ENCODE results near the gene FSTL3. TPM values are rescaled to one million over a fixed set of nuclear protein-coding genes. Genes with fewer than 3 reads are reported as not detected.
"Not testable (repeated sequence)": the region's sequence is repeated elsewhere in the genome, so short reads cannot be mapped to it uniquely, and the experiment has no call there.

FSTL3 gene
- polyA plus RNA-seq, 1 of the 3 experiments (the other 2 are of a cell fraction) = 64.4 TPM

DNA sequence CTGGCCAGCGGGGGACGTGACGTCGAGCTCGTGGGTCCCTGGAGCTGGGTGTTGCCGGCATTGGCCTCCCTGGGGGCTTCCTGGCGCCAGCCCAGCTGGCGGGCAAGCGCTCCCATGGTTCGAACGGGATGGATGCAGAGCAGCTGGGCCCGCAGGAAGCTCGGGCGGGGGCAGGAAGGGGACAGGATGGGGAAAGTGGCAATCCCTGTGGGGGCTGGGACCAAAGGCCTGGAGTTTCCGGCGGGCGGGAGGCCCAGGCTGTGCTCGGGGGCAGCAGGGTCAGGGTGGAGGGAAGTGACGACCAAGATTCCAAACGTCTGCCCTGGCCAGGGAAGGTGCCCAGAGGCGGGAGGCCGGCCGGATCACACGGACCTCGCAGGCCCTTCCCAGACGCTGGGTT is 51.8 kb downstream of the FSTL3 start:
- H3K9me3 ChIP-seq = no peaks in the 10 kb centered on the region
- TF ChIP-seq RXRA (IDR thresholded peaks at IDR 0.05; ENCODE audit: borderline replicate concordance, low read depth) (no peak), RAD21 (IDR thresholded peaks at IDR 0.05; ENCODE audit: low read length) (no peak), USF2 (IDR thresholded peaks at IDR 0.05; ENCODE audit: borderline replicate concordance, low read depth, low read length) (no peak), FOXM1 (IDR thresholded peaks at IDR 0.05; ENCODE audit: low read depth) (no peak), CHD2 (IDR thresholded peaks at IDR 0.05; ENCODE audit: low read length, partially characterized antibody) (no peak), MEF2A (IDR thresholded peaks at IDR 0.05; ENCODE audit: borderline replicate concordance, low read depth) (no peak), EP300 (IDR thresholded peaks at IDR 0.05; ENCODE audit: borderline replicate concordance in 1 of 2, low read depth in 1 of 2, low read length in 1 of 2) (no peak), ELF1 (IDR thresholded peaks at IDR 0.05) (no peak), JUND (IDR thresholded peaks at IDR 0.05) (no peak), SMC3 (IDR thresholded peaks at IDR 0.05; ENCODE audit: low read depth, low read length) (no peak), FOXJ3 (CRISPR knock-in tag; IDR thresholded peaks at IDR 0.05) (no peak)
- TF ChIP-seq, protein P1, sequence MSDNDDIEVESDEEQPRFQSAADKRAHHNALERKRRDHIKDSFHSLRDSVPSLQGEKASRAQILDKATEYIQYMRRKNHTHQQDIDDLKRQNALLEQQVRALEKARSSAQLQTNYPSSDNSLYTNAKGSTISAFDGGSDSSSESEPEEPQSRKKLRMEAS (IDR thresholded peaks at IDR 0.05; ENCODE audit: low read depth) = no peak
- TF ChIP-seq, protein P2, sequence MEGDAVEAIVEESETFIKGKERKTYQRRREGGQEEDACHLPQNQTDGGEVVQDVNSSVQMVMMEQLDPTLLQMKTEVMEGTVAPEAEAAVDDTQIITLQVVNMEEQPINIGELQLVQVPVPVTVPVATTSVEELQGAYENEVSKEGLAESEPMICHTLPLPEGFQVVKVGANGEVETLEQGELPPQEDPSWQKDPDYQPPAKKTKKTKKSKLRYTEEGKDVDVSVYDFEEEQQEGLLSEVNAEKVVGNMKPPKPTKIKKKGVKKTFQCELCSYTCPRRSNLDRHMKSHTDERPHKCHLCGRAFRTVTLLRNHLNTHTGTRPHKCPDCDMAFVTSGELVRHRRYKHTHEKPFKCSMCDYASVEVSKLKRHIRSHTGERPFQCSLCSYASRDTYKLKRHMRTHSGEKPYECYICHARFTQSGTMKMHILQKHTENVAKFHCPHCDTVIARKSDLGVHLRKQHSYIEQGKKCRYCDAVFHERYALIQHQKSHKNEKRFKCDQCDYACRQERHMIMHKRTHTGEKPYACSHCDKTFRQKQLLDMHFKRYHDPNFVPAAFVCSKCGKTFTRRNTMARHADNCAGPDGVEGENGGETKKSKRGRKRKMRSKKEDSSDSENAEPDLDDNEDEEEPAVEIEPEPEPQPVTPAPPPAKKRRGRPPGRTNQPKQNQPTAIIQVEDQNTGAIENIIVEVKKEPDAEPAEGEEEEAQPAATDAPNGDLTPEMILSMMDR (IDR thresholded peaks at IDR 0.05) = no peak
- TF ChIP-seq, protein P3, sequence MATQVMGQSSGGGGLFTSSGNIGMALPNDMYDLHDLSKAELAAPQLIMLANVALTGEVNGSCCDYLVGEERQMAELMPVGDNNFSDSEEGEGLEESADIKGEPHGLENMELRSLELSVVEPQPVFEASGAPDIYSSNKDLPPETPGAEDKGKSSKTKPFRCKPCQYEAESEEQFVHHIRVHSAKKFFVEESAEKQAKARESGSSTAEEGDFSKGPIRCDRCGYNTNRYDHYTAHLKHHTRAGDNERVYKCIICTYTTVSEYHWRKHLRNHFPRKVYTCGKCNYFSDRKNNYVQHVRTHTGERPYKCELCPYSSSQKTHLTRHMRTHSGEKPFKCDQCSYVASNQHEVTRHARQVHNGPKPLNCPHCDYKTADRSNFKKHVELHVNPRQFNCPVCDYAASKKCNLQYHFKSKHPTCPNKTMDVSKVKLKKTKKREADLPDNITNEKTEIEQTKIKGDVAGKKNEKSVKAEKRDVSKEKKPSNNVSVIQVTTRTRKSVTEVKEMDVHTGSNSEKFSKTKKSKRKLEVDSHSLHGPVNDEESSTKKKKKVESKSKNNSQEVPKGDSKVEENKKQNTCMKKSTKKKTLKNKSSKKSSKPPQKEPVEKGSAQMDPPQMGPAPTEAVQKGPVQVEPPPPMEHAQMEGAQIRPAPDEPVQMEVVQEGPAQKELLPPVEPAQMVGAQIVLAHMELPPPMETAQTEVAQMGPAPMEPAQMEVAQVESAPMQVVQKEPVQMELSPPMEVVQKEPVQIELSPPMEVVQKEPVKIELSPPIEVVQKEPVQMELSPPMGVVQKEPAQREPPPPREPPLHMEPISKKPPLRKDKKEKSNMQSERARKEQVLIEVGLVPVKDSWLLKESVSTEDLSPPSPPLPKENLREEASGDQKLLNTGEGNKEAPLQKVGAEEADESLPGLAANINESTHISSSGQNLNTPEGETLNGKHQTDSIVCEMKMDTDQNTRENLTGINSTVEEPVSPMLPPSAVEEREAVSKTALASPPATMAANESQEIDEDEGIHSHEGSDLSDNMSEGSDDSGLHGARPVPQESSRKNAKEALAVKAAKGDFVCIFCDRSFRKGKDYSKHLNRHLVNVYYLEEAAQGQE (IDR thresholded peaks at IDR 0.05; ENCODE audit: low read depth, low read length) = no peak
- H3K27ac ChIP-seq (ENCODE audit: low read depth in 2 of 2, low read length in 1 of 2) = no peak overlapping the region
- H2AFZ ChIP-seq (ENCODE audit: low read depth) = no peak overlapping the region
- H4K20me1 ChIP-seq (ENCODE audit: insufficient read depth) = no peaks in the 10 kb centered on the region
- no peak overlapping the region for H3K4me3 ChIP-seq (ENCODE audit: low read depth in 2 of 2, low read length in 1 of 2)
- ChIA-PET CTCF (no interaction called here), POLR2A (no interaction called here)
- no peaks in the 10 kb centered on the region for H3F3A ChIP-seq (replicated peaks; ENCODE audit: insufficient read depth)
- no peaks in the 10 kb centered on the region for H3K27me3 ChIP-seq (ENCODE audit: insufficient read depth)
- H3K4me1 ChIP-seq (ENCODE audit: control insufficient read depth in 1 of 2, insufficient read depth in 2 of 2, low read depth in 1 of 2, low read length in 1 of 2) = no peaks in the 10 kb centered on the region
- WGBS (ENCODE audit: low lambda C conversion rate) = 96% methylated on average over 13 of the region's 26 CpGs
- H3K9me2 ChIP-seq = no peaks in the 10 kb centered on the region
- no peak overlapping the region for H3K9ac ChIP-seq
- H3K4me2 ChIP-seq = no peak overlapping the region
- DNase-seq = no peak
- H3K36me3 ChIP-seq (replicated peaks in 1 of 2; ENCODE audit: control insufficient read depth in 1 of 2, insufficient read depth in 2 of 2, low read length in 1 of 2) = no peaks in the 10 kb centered on the region
- H3K79me2 ChIP-seq (ENCODE audit: insufficient read depth) = no peaks in the 10 kb centered on the region

- CTCF ChIA-PET = interaction anchor here (0.6 to 2.9 kb wide), 2 partner anchors 8 to 21 kb away, joined by 3 to 12 read pairs; partner anchors contain the start of gene PALM
- H3K27me3 ChIP-seq (ENCODE audit: insufficient read depth); H3F3A ChIP-seq (replicated peaks; ENCODE audit: insufficient read depth); H3K27ac ChIP-seq (ENCODE audit: low read depth in 2 of 2, low read length in 1 of 2); H3K9me2 ChIP-seq; POLR2A ChIA-PET; H3K4me3 ChIP-seq (ENCODE audit: low read depth in 2 of 2, low read length in 1 of 2); H3K36me3 ChIP-seq (replicated peaks in 1 of 2; ENCODE audit: control insufficient read depth in 1 of 2, insufficient read depth in 2 of 2, low read length in 1 of 2); H3K9me3 ChIP-seq; H3K4me2 ChIP-seq; H3K9ac ChIP-seq; H4K20me1 ChIP-seq (ENCODE audit: insufficient read depth); H3K4me1 ChIP-seq (ENCODE audit: control insufficient read depth in 1 of 2, insufficient read depth in 2 of 2, low read depth in 1 of 2, low read length in 1 of 2); H2AFZ ChIP-seq (ENCODE audit: low read depth); H3K79me2 ChIP-seq (ENCODE audit: insufficient read depth); DNase-seq: not testable (repeated sequence)
- WGBS (ENCODE audit: low lambda C conversion rate) = 97% methylated on average over 14 of the region's 15 CpGs
Measured at GRCh38 chr19:729564-729963, 53.4 kb downstream of the FSTL3 start.
